ENCODE data around the gene TM9SF1. TPM values are rescaled to one million over a fixed set of nuclear protein-coding genes. Genes with fewer than 3 reads are reported as not detected.

TM9SF1 gene, protein sequence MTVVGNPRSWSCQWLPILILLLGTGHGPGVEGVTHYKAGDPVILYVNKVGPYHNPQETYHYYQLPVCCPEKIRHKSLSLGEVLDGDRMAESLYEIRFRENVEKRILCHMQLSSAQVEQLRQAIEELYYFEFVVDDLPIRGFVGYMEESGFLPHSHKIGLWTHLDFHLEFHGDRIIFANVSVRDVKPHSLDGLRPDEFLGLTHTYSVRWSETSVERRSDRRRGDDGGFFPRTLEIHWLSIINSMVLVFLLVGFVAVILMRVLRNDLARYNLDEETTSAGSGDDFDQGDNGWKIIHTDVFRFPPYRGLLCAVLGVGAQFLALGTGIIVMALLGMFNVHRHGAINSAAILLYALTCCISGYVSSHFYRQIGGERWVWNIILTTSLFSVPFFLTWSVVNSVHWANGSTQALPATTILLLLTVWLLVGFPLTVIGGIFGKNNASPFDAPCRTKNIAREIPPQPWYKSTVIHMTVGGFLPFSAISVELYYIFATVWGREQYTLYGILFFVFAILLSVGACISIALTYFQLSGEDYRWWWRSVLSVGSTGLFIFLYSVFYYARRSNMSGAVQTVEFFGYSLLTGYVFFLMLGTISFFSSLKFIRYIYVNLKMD
- total RNA-seq (2022; extraction: Qiagen RNA extraction; ENCODE audit: low read depth): 63.8 to 71.3 TPM (median 70.1 TPM) in 5 replicates

DNA sequence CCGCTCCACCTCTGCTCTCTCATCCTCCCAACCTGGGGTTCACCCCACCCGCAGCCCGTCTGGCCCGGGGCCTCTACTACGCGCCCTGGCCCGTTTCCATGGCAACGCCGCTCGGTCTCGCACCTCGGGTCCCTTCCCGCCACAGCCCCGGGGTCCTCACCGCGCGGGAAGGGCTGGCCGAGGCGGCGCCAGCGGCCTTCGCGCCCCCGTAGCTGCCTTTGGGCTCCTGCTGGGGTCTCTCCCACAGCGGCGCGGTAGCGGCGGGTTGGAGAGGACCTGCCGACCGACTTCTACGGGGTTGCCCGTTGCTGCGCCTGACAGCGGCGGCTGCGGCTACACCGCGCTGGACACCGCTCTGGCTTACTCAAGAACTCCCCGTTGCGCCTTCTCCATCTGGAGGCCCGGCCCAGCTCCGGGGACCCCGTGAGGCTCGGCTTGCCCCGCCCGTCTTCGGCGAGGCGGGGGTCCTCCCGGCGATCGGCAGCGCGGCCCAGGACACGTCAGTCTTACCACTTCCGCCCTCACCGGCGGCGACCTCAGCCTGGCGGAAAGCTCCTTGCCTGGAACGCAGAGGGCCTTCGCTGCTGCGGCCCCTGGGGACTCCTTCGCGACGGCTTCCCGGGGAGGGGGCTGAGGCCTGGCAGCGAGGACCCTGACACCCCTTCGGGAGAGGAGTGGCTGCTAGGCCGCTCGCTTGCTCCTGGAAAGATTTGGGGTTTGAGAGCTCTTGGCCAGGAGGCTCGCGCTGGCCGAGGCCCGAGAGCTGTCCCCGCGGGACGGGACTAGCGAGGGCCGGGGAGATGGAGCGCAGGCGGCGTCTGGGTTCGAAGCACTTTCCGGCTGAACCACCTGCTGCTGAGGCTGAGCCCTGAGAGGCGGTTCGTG is at the start of gene TM9SF1:
Gene TM9SF1, minus strand, starts transcription at position 256 of the 885 bp plus-strand sequence. CDS start 422 bp downstream, outside the sequence.

GRCh38 chr14:24232645-24233537 is 37.6 kb upstream of the TM9SF1 start, which contains the start of gene GMPR2:
TSS of gene GMPR2 (plus strand) at chr14:24232929. CDS start at chr14:24233254, 325 bp downstream.

DNA sequence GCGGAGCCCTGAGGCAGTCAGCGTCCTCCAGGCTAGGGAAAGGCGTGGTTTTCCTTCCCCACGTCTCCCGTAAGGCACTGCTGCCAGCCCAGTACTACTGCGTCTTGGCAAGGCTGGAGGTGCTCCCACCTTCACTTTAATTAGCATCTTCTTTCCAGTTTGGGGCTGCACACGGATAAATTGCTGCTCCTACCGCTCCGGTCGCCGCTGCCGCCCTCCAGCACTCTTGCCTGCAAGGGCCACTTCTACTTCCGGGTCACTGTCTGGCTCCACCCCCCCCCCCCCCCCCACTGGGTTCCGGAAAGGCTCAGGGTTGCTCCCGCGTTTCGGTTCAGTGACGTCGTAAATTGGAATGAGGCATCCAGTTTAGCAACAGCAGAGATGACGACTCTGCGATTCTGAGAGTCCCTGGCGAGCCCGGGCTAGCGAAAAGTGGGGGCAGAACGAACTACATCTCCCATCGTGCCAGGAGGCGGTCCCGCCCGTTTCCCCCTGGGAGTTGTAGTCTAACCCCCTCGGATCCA is 36.9 kb upstream of the TM9SF1 start, which contains the start of gene NEDD8:
Gene NEDD8, minus strand, starts transcription at position 247 of the 524 bp plus-strand sequence. Its CDS starts 100 bp downstream, at position 147.

GRCh38 chr14:24215495-24216344 is 20.5 kb upstream of the TM9SF1 start, which contains the start of gene MDP1:
TSS of gene MDP1 (minus strand) at chr14:24216066. CDS start at chr14:24215955, 111 bp downstream.

GRCh38 chr14:24212924-24213865 is 18.0 kb upstream of the TM9SF1 start, which contains the start of gene CHMP4A:
TSS of gene CHMP4A (minus strand) at chr14:24213488. CDS start at chr14:24213439, 49 bp downstream.

GRCh38 chr14:24188251-24189058 is 6.8 kb downstream of the TM9SF1 start, which contains the start of gene IPO4:
TSS of gene IPO4 (minus strand) at chr14:24188816. CDS start at chr14:24188787, 29 bp downstream.

DNA sequence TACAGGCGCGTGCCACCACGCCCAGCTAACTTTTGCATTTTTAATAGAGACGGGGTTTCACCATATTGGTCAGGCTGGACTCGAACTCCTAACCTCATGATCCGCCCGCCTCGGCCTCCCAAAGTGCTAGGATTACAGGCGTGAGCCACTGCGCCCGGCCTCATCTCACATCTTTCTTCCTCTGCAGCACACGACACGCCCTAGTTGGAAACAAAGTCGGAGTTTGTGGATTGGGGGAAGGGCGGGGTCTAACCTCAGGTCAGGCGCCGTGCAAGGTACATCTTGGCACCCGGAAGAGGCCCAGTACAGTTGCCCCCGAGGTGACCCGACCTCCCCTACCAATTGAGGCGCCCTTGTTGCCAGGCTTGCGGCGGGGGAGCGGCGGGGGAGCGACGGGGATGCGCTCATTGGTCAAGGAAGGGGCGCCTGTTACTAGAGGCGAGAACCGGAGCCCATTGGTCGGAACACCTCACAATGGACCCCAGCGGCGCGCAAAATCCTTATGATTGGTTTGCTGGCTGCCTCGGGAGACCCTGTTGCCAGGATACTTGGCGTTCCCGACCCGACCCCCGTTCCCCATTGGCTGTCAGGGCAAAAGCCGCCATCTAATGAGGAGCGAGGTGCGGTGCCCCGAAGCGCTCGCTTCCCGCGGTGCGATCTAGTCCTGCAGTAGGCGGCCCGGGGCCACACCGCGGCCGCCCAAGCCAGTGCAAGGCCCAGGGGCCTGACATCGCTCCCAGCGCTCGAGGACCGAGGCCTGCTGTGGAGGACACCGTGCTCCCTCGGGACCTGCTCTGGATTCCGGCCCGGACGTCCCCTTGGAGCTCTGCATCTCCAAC is 23.6 kb downstream of the TM9SF1 start, which contains the start of gene REC8:
Gene REC8, plus strand, starts transcription at position 659 of the 839 bp plus-strand sequence. CDS start 473 bp downstream, outside the sequence.

GRCh38 chr14:24160850-24161804 is 34.1 kb downstream of the TM9SF1 start, which contains the start of gene IRF9:
TSS of gene IRF9 (plus strand) at chr14:24161265. CDS start at chr14:24162145, 880 bp downstream.

GRCh38 chr14:24146978-24147760 is 48.1 kb downstream of the TM9SF1 start, which contains the start of gene RNF31:
TSS of gene RNF31 (plus strand) at chr14:24147498. CDS start at chr14:24147699, 201 bp downstream.

GRCh38 chr14:24146453-24146977 is 48.7 kb downstream of the TM9SF1 start, which contains the start of gene PSME2:
TSS of gene PSME2 (minus strand) at chr14:24146610. CDS start at chr14:24146581, 29 bp downstream.

GRCh38 chr14:24141097-24141880 is 54.0 kb downstream of the TM9SF1 start, which contains the start of gene EMC9:
TSS of gene EMC9 (minus strand) at chr14:24141591. CDS start at chr14:24141304, 287 bp downstream.

All from A549 treated with CpdA at 1 μM for 4 hours (cell line).